22Rv1 (cell line): Measurements from ENCODE around the gene ITPR2.
A peak's percentile ranks its signal among the peaks of the same experiment; 100 is the strongest.
"Not testable (repeated sequence)": the region's sequence is repeated elsewhere in the genome, so short reads cannot be mapped to it uniquely, and the experiment has no call there.

Experiments
- H3K27ac ChIP-seq: fragments of 450-650 bp; 2 replicates; pipeline ENCODE4 v1.5.1; 2017
- CTCF ChIP-seq: fragments of 450-650 bp; IDR thresholded peaks from 2 replicates; pipeline ENCODE4 v1.5.1; 2017; ENCODE audit warnings: mild to moderate bottlenecking
- ZFX ChIP-seq: fragments of 450-650 bp; IDR thresholded peaks from 2 replicates; pipeline ENCODE4 v1.6.1; 2017; ENCODE audit warnings: antibody characterized with exemption, borderline replicate concordance

Gene ITPR2

DNA sequence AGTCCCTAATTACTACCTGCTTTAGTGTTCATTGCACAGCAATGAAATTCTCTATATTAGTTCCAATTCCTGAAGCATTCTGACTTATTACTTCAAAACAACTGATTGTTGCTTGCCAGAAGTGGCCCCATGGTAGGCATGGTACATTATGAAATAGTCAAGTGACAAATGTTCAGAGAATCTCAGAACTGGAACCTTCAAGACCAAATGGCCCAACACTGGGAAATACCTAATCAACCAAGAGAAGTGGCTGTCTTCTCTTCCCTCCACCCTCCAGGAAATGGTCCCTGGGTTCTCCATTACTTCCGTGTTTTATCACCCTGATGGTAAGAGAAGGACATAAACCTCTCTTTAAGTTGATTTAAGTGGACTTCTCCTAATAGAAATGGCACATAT, 49.9 kb downstream of the ITPR2 start:
- no peak overlapping the region for H3K27ac ChIP-seq
- TF ChIP-seq ZFX: no peak
- no peak for TF ChIP-seq CTCF

DNA sequence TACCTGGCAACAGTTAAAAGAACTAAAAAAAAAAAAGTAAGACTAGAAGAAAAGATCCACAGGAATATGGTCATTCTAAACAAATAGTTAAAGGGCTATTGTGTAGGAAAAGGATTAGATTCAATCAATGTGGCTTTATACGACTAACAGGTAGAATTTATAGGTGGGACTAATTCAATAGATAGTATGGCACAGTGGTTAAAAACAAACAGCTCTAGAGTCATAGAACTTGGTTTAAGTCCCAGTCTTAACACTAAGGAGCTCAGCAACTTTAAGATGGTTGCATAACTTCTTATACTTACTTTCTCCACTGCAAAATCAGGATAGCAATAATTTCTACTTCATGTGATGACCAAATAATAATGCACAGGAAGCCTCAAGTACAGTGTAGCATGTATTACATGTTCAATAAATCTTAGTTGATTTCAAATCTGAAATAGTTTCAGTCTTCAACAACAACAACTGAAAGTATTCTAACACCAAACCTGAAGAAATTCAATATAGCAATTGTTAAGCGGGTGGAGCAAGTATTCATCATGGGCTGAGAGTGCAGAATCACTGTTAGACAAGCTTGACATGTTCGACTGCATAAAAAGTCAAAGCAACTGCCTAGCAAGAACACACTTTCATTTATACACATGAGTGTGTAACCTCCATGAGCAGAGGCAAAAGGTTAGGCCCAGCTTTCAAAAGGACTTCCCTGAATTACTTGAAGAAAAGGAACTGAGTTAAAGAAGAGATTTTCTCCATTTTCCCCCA, 50.4 kb downstream of the ITPR2 start:
- TF ChIP-seq ZFX (no peak), CTCF (no peak)

DNA sequence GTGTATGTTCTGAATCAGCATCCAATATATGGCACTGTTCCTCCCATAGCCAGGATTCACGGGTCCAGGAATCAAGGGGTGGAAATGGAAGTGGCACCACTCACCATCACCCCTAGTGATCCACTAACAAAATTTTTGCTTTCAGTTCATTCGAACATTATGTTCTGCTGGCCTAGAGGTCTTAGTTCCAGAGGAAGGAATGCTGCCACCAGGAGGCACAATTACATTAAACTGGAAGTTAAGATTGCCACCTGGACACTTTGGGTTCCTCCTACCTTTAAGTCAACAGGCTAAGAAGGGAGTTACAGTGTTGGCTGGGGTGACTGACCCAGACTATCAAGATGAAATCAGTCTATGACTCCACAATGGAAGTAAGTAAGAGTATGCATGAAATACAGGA, 52.3 kb downstream of the ITPR2 start:
- peak; percentile 23; the same call in 1 of the 2 replicates for TF ChIP-seq CTCF
- H3K27ac ChIP-seq: not testable (repeated sequence)

More for the DNA sequence above, 50.4 kb downstream of the ITPR2 start:
- no peak overlapping the region for H3K27ac ChIP-seq

DNA sequence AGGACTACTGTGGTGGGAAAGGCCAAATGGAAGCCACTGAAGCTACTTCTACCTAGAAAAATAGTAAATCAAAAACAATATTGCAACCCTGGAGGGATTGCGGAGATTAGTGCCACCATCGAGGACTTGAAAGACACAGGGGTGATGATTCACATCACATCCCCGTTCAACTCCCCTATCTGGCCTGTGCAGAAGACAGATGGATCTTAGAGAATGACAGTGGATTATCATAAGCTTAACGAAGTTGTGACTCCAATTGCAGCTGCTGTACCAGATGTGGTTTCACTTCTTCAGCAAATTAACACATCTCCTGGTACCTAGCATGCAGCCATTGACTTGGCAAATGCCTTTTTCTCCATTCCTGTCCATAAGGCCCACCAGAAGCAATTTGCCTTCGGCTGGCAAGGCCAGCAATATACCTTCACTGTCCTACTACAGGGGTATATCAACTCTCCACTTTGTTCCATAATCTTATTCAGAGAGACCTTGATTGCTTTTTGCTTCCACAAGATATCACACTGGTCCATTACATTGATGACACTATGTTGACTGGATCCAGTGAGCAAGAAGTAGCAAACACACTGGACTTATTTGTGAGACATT, 54.7 kb downstream of the ITPR2 start:
- H3K27ac ChIP-seq: not testable (repeated sequence)

GRCh38 chr12:26777236-26777635, 55.8 kb downstream of the ITPR2 start:
- no peak overlapping the region for H3K27ac ChIP-seq
- TF ChIP-seq ZFX (no peak), CTCF (no peak)

DNA sequence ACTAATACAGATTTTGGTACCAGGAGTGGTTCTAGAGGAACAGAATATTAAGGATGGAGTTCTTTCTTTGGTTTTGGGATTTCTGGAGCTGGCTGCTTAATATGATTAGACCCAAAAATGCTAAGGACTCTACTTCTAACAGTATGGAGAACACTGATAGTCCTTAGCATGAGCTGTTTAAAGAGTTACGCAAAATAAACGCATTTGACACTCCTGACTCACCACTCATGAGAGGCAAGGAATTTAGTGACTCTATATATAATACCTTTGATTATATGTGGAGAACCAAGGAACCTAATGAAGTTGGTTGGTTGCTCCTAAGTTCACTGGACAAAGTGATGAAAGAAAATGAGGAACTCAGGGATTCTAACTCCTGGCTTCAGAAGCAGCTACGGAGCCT, 57.0 kb downstream of the ITPR2 start:
- H3K27ac ChIP-seq: not testable (repeated sequence)

DNA sequence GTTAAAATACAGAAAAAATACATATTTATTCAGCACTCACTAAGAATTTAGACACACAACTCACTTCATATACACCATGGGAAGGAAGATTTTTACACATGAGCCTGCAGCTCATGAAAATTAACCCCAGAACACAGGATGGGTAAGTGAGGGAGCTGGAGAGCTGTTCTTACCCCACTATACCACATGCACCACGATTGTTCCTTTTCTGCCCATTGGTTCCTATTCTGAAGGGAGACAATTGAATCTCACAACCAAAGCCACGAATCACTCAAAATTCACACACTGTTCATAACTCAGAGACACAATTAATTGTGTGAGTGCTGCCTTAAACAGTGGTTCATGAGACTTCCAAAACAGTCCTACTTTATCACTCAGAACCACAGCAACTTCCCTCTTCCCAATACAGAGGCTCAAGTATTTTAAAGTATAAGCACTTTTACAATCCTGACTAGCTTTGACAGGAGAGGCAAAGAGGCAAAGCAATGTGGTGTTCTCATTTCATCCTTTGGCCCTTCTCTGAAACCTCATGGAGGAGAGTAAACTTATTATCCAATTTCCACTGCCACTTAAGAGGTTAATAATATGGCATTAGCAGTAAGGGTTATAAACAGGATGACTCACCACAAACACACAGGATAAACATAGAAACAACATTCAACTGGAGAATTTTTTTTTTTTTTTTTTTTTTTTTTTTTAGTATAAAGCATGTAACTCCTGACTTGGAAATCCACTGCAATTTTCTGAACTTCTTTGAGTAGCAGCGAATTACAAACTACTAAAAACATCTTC, 59.5 kb downstream of the ITPR2 start:
- H3K27ac ChIP-seq: peak overlapping the region; percentile 49
- TF ChIP-seq ZFX: no peak
- TF ChIP-seq CTCF: no peak

- H3K27ac ChIP-seq: no peak overlapping the region
- TF ChIP-seq CTCF (no peak), ZFX (no peak)
These were observed 61.1 kb downstream of the ITPR2 start for GRCh38 chr12:26771861-26772260.
